HL-60 (cell line): ENCODE results near the gene EME2.

ENCODE experiments used
- POLR2AphosphoS5 ChIP-seq: IDR thresholded peaks from 2 replicates; pipeline ENCODE4 v1.6.1; 2012; ENCODE audit warnings: low read depth
- TF ChIP-seq, protein P1 (sequence below): IDR thresholded peaks from one replicate; pipeline ENCODE4 v1.5.1; 2011; ENCODE audit warnings: low read length, control low read depth, inconsistent platforms; ENCODE audit not compliant: insufficient read depth

- peak; percentile 31; the same call in 1 of the 2 replicates for TF ChIP-seq POLR2AphosphoS5
- TF ChIP-seq, protein P1, sequence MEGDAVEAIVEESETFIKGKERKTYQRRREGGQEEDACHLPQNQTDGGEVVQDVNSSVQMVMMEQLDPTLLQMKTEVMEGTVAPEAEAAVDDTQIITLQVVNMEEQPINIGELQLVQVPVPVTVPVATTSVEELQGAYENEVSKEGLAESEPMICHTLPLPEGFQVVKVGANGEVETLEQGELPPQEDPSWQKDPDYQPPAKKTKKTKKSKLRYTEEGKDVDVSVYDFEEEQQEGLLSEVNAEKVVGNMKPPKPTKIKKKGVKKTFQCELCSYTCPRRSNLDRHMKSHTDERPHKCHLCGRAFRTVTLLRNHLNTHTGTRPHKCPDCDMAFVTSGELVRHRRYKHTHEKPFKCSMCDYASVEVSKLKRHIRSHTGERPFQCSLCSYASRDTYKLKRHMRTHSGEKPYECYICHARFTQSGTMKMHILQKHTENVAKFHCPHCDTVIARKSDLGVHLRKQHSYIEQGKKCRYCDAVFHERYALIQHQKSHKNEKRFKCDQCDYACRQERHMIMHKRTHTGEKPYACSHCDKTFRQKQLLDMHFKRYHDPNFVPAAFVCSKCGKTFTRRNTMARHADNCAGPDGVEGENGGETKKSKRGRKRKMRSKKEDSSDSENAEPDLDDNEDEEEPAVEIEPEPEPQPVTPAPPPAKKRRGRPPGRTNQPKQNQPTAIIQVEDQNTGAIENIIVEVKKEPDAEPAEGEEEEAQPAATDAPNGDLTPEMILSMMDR, result no peak
These were observed 3.4 kb downstream of the EME2 start for GRCh38 chr16:1775846-1776671.
